Activated T-cell treated with anti-CD3 and anti-CD28 coated beads, Interleukin-2, amount 50 U/mL, for 4 hours (primary cell): ENCODE data around the gene AMER2. TPM values are rescaled to one million over a fixed set of nuclear protein-coding genes. Genes with fewer than 3 reads are reported as not detected.
A peak's percentile ranks its signal among the peaks of the same experiment; 100 is the strongest.

Experiments used
- ATAC-seq, 2 donors: fragments of 200-7000 bp; cut with Tn5 transposase; one replicate each; pipeline ENCODE4 v1.10.0; 2021
- DNase-seq: peaks from one replicate; pipeline ENCODE4 v3.0.0-alpha.2; 2020
- H3K27me3 Mint-ChIP-seq: one replicate; pipeline ENCODE4 v1.8.0; 2021; ENCODE audit warnings: low read depth, mixed read lengths
- H3K36me3 Mint-ChIP-seq: one replicate; pipeline ENCODE4 v1.8.0; 2022; ENCODE audit warnings: mixed read lengths; ENCODE audit not compliant: insufficient read depth
- H3K4me1 Mint-ChIP-seq: one replicate; pipeline ENCODE4 v1.8.0; 2021; ENCODE audit warnings: low read depth, mixed read lengths
- H3K4me3 Mint-ChIP-seq: one replicate; pipeline ENCODE4 v1.8.0; 2021; ENCODE audit warnings: mild to moderate bottlenecking, moderate library complexity, mixed read lengths
- H3K9me3 Mint-ChIP-seq: one replicate; pipeline ENCODE4 v1.8.0; 2021; ENCODE audit warnings: mixed read lengths
- total RNA-seq, 3 donors: library from RNA; stranded (reverse); gene quantifications; one replicate each; pipeline ENCODE4 v1.2.1, GENCODE V29; 2021

Gene AMER2, protein sequence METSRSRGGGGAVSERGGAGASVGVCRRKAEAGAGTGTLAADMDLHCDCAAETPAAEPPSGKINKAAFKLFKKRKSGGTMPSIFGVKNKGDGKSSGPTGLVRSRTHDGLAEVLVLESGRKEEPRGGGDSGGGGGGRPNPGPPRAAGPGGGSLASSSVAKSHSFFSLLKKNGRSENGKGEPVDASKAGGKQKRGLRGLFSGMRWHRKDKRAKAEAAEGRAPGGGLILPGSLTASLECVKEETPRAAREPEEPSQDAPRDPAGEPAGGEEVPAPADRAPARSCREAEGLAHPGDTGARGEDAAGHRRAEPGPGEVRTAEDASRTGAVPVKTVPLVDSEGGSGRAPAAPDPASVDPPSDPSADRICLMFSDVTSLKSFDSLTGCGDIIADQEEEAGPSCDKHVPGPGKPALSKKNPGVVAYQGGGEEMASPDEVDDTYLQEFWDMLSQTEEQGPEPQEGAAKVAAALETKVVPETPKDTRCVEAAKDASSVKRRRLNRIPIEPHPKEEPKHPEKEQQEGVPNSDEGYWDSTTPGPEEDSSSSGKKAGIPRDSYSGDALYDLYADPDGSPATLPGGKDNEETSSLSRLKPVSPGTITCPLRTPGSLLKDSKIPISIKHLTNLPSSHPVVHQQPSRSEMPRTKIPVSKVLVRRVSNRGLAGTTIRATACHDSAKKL
- not detected for total RNA-seq

- no peak for DNase-seq
- peak; percentile 9 to 51 for ATAC-seq
These were observed at the start of gene AMER2 for GRCh38 chr13:25171517-25172302. TSS of gene AMER2 (minus strand) at chr13:25172288. CDS start at chr13:25171619, 669 bp downstream.

GRCh38 chr13:25218019-25218418 lies 45.9 kb upstream of the AMER2 start:
- Mint-ChIP-seq H3K36me3 (no peaks in the 10 kb centered on the region), H3K9me3 (no peaks in the 10 kb centered on the region), H3K4me1 (no peaks in the 10 kb centered on the region), H3K4me3 (no peak overlapping the region), H3K27me3 (peaks cover 6% of the 10 kb centered on the region)
- ATAC-seq (no peak), DNase-seq (no peak)

More at GRCh38 chr13:25171517-25172302, at the start of gene AMER2:
- Mint-ChIP-seq H3K27me3 (peaks cover 68% of the 10 kb centered on the region), H3K36me3 (no peaks in the 10 kb centered on the region), H3K9me3 (no peaks in the 10 kb centered on the region), H3K4me1 (peaks cover 11% of the 10 kb centered on the region), H3K4me3 (peak within 1 kb of the TSS; percentile 66)

GRCh38 chr13:25217023-25217885 lies 45.2 kb upstream of the AMER2 start:
- H3K9me3 Mint-ChIP-seq: no peaks in the 10 kb centered on the region
- H3K4me1 Mint-ChIP-seq: no peaks in the 10 kb centered on the region
- DNase-seq (no peak), ATAC-seq (peak in 1 of 2 donors; percentile 51)
- H3K27me3 Mint-ChIP-seq: peaks cover 2% of the 10 kb centered on the region
- H3K36me3 Mint-ChIP-seq: no peaks in the 10 kb centered on the region
- H3K4me3 Mint-ChIP-seq: no peak overlapping the region

DNA sequence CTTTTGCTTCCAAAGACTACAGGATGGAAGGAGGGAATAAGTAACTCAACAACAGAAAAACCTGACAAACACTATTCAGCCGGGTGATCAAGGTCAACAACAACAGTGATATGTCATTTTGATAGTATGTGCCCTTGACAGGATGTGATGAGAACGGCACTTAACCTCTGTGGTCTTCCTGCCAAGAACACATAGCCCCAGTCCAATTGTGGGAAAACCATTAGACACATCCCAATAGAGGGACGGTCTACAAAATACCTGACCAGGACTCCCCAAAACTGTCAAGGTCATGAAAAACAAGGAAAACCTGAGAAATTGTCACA lies 43.1 kb upstream of the AMER2 start:
- Mint-ChIP-seq H3K36me3 (no peaks in the 10 kb centered on the region), H3K27me3 (peaks cover 2% of the 10 kb centered on the region), H3K9me3 (no peaks in the 10 kb centered on the region), H3K4me3 (no peak overlapping the region), H3K4me1 (no peaks in the 10 kb centered on the region)
- DNase-seq (no peak), ATAC-seq (no peak)

DNA sequence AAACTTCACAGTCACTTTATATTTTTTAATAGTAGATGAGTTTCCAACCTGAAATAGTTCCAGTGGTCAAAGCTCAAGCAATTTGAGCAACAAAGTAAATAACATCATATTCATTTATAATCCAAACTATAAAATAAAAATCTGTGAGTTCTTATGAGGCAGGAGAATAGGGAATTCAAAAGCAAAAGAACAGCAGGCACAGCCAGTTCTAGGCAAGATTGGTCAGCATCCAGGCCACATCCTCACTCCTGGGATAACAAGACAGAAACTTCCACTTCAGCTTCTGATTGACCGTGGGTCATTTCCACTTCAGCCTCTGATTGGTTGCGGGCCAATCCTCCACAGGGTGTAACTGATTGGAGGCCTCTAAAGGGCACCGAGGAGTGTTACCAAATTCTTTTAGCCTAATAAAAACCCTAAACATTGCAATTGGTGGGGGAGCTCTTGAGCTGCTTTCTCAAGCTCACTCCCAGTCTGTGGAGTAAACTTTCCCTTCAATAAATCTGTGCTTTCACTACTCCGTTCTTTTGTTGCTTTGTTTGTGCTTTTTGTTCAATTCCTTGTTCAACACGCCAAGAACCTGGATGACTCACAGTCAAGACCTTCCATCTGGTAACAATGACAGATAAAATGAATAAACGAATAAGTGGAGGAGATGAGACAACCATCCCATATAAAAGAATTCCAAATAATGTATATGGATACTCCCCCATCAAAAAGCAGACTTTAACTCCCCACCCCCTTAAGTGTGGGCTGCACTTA lies 42.6 kb upstream of the AMER2 start:
- Mint-ChIP-seq H3K4me1 (no peaks in the 10 kb centered on the region), H3K9me3 (no peaks in the 10 kb centered on the region), H3K27me3 (peaks cover 2% of the 10 kb centered on the region), H3K36me3 (no peaks in the 10 kb centered on the region), H3K4me3 (no peak overlapping the region)
- ATAC-seq: no peak
- no peak for DNase-seq

DNA sequence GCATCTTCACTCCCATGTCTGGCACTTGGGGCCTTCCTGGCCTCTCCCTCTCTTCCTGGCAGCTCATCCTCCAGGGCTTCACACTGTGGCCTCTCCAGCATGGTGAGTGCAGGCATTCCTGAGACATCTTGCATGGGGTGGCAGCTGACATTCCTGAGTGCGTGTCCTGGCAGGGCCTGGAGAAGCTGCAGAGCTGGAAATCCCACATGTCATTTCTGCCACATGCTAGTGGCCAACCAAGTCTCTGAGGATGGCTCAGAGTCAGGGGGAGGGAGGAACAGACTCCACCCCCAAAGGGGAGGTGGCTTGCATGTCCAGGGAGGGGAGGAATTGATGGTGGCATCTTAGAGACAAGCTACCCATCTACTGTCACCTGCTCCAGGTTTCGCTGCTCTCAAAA lies 41.6 kb upstream of the AMER2 start:
- no peak overlapping the region for H3K4me3 Mint-ChIP-seq
- H3K4me1 Mint-ChIP-seq: no peaks in the 10 kb centered on the region
- no peaks in the 10 kb centered on the region for H3K9me3 Mint-ChIP-seq
- no peak for ATAC-seq
- peaks cover 2% of the 10 kb centered on the region for H3K27me3 Mint-ChIP-seq
- no peaks in the 10 kb centered on the region for H3K36me3 Mint-ChIP-seq
- no peak for DNase-seq

DNA sequence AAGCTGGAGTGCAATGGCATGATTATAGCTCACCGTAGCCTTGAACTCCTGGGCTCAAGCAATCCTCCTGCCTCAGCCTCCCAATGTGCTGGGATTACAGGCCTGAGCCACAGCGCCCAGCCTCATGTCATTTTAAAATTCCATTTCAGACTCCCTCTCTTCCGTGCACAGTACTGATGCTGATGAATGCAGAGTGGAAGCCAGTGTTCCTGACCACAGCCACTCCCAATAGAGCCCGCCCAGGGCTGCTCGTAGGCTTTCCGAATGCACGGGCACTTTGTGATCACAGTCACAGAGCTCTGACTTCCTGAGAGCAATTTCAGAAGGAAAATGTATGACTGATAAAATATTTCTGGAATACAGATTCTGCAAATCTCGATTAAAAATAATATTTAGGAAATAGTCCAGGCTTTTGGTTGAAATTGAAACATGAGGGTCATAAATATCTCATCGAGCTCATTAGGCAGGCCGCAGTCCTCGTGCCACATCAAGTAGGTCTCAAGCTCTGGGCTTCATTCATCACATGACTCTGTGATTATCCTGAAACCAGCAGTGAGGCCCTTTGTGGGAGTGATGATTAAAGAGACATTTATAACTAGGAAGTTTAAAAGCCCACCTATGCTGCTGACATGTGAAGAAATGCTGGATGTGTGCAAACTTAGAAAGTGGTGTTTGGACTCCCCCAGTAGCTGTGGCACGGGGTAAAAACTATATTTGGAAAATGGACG lies 38.9 kb upstream of the AMER2 start:
- no peaks in the 10 kb centered on the region for H3K4me1 Mint-ChIP-seq
- no peaks in the 10 kb centered on the region for H3K9me3 Mint-ChIP-seq
- DNase-seq (no peak), ATAC-seq (no peak)
- no peaks in the 10 kb centered on the region for H3K36me3 Mint-ChIP-seq
- H3K27me3 Mint-ChIP-seq: peaks cover 7% of the 10 kb centered on the region
- no peak overlapping the region for H3K4me3 Mint-ChIP-seq

DNA sequence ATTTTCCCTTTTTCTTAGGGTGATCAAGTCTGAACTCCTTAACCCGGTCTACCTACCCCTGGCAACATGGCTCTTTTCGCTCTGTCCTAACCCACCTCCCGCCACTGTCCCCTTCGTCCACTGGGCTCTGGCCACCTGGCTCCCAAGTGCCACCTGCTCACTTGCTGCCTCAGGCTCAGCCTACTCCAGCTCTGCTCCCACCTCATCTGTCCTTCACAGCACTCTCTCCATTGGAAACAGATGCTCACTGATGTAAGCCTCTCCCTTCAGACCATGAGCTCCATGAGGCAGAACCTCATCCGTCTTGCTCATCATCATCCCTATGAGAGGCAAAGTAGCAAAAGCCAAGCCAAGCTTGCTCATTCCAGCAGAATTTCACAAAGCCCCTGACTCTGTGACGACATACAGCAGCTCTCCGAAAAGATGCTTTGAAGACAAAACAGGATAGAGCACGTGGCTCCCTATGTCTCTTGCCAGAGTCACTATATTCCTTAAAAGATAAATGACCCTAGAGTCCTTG lies 35.3 kb upstream of the AMER2 start:
- peaks cover 11% of the 10 kb centered on the region for H3K27me3 Mint-ChIP-seq
- H3K9me3 Mint-ChIP-seq: no peaks in the 10 kb centered on the region
- no peak overlapping the region for H3K4me3 Mint-ChIP-seq
- ATAC-seq: no peak
- no peaks in the 10 kb centered on the region for H3K4me1 Mint-ChIP-seq
- DNase-seq: no peak
- H3K36me3 Mint-ChIP-seq: no peaks in the 10 kb centered on the region

DNA sequence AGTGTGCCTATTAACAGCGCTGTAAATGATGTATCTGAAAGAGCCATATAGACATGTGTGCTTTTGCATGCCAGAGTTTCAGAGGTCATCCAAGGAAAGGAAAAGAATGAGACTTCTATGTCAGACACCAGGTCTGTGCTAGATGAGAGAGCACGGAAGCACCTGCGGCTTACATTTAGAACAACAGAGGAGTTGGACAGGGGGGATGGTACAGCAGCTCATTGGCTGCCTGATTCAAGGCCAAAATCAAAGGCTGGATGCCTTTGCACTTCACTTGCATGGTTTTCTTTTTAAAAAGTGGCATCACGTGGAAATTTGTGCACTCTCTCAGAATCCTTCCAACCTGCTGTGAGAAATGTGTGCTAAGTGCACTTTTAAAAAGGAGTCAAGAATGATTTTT lies 32.8 kb upstream of the AMER2 start:
- DNase-seq: no peak
- H3K4me1 Mint-ChIP-seq: no peaks in the 10 kb centered on the region
- H3K27me3 Mint-ChIP-seq: peaks cover 13% of the 10 kb centered on the region
- no peak for ATAC-seq
- no peaks in the 10 kb centered on the region for H3K9me3 Mint-ChIP-seq
- H3K4me3 Mint-ChIP-seq: no peak overlapping the region
- H3K36me3 Mint-ChIP-seq: no peaks in the 10 kb centered on the region

DNA sequence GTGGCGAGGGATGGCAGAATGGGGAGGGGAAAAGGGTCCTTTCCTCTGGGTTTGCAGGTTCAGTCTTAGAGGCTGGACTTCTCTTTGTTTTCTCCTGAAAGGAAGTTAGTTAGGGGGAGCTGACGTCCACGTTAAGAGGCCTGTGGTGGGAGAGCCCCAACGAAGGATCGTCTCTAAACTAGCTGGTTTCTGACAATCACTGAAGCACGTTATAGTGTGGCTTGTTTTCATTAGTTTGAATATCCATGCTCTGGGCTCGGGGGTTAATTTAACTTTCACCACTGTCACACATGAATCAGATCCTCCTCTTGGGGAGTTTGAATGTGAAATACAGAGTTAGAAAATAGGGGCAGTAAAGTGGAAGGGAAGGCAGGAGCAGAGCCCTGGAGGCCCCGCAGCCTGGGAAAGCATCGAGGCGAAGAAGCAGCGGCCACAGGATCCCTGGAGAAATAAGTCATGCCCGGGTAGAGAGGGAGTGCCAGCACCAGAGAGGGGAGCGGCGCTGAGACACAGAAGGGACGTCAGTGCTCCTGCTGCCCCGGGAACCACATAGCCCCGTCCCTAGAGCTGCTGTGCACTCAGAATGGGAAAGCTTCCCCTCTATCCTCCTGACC lies 31.1 kb upstream of the AMER2 start:
- Mint-ChIP-seq H3K4me3 (no peak overlapping the region), H3K4me1 (no peaks in the 10 kb centered on the region), H3K27me3 (peaks cover 13% of the 10 kb centered on the region), H3K9me3 (no peaks in the 10 kb centered on the region), H3K36me3 (no peaks in the 10 kb centered on the region)
- ATAC-seq: no peak
- DNase-seq: no peak

DNA sequence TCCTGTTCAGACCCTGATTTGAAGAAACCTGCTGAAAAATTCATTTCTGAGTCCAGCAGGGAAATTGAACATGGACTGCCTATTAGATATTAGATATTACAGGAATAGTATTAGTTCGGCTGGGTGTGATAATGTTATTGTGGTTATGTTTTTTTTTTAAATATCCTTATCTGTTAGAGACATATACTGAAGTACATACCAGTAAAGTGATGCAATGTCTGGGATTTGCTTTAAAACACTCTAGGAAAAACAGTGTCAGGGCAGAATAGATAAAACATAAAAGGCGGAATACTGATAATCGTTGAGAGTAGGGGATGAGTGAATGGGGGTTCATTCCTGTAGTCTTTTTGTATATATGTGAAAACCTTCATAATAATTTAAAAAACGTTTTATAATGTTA lies 28.7 kb upstream of the AMER2 start:
- Mint-ChIP-seq H3K36me3 (no peaks in the 10 kb centered on the region), H3K9me3 (no peaks in the 10 kb centered on the region), H3K27me3 (peaks cover 8% of the 10 kb centered on the region), H3K4me3 (no peak overlapping the region), H3K4me1 (no peaks in the 10 kb centered on the region)
- ATAC-seq (no peak), DNase-seq (no peak)

DNA sequence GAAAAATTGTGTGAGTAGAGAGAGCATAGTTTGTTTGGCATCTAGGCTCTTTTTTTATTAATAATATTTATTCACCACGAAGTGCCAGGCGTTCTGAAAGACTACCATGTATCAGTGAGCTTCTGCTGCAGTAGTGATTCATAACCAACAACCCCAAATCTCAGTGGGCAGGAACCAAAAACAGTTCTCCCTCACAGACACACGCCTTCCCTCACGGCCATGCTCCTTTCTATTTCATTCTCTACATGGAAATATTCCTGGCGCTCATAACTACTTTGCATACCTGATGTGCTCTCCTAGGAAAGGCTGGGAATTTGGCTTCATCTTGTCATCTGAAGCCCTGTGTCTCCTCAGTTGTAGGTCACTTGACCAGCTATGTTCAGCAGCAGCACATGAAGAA lies 26.6 kb upstream of the AMER2 start:
- Mint-ChIP-seq H3K27me3 (peaks cover 8% of the 10 kb centered on the region), H3K9me3 (no peaks in the 10 kb centered on the region), H3K4me1 (no peaks in the 10 kb centered on the region), H3K36me3 (no peaks in the 10 kb centered on the region), H3K4me3 (no peak overlapping the region)
- no peak for ATAC-seq
- DNase-seq: no peak
